H1 (cell line): ENCODE results near the gene OTUD4. TPM values are rescaled to one million over a fixed set of nuclear protein-coding genes. Genes with fewer than 3 reads are reported as not detected.

Experiments used
- CBX5 ChIP-seq: fragments of 300-800, 300-1000 bp; sonication (generic); IDR thresholded peaks from 2 replicates; pipeline ENCODE4 v1.7.1; 2016; ENCODE audit warnings: antibody characterized with exemption, low read length, low read depth
- CREB1 ChIP-seq: IDR thresholded peaks from 2 replicates; pipeline ENCODE4 v1.6.1; 2012; ENCODE audit warnings: inconsistent platforms
- RBBP5 ChIP-seq: IDR thresholded peaks from 2 replicates; pipeline ENCODE4 v1.7.1; 2012; ENCODE audit warnings: low read depth, mild to moderate bottlenecking, inconsistent platforms, low read length, moderate library complexity, borderline replicate concordance
- TAF7 ChIP-seq: optimal IDR thresholded peaks from 2 replicates; pipeline ENCODE3; 2011; ENCODE audit warnings: low read depth, mild to moderate bottlenecking, inconsistent platforms, low read length, moderate library complexity, borderline replicate concordance
- TEAD4 ChIP-seq: IDR thresholded peaks from 2 replicates; pipeline ENCODE4 v1.6.1; 2012; ENCODE audit warnings: low read depth, low read length, inconsistent platforms, mixed read lengths
- polyA plus RNA-seq, 7 experiments: library from polyadenylated mRNA; depleted of rRNA in 3 of 7; stranded (reverse) in 5 of 7; unstranded in 2 of 7; fragments of >200 nt in 5 of 7; fragments of 200-250 nt in 2 of 7; gene quantifications; 1 replicate in 5 of 7; 2 replicates in 1 of 7; 4 replicates in 1 of 7; pipeline versions ENCODE4 v1.2.1 to v1.2.3, GENCODE V29; 2011 to 2013; ENCODE audit warnings: missing spikeins in 2 of 7, mixed read lengths in 2 of 7
- total RNA-seq: library from RNA; stranded (reverse); fragmentation: NEBNext Ultra II Directional; extraction: Animal tissue kit (Norgen Biotek cat#: 25700); gene quantifications from 2 replicates; pipeline ENCODE4 v1.2.1, GENCODE V29; 2021

Gene OTUD4
- total and polyA plus RNA-seq, 2 of the 8 experiments (the other 6 are each of a cell fraction or from before 2014, with no cell fraction given): 17.4 to 57.0 TPM

- TF ChIP-seq RBBP5 (no peak), CBX5 (no peak), CREB1 (no peak), TEAD4 (no peak), TAF7 (no peak)
- TF ChIP-seq, all 59 proteins: peak for 0
Measured at GRCh38 chr4:145102619-145103018, 77.8 kb downstream of the OTUD4 start (continued).
